ENCODE data around the gene SPANXA2.
"Not testable (repeated sequence)": the region's sequence is repeated elsewhere in the genome, so short reads cannot be mapped to it uniquely, and the experiment has no call there.

SPANXA2 gene, protein sequence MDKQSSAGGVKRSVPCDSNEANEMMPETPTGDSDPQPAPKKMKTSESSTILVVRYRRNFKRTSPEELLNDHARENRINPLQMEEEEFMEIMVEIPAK

DNA sequence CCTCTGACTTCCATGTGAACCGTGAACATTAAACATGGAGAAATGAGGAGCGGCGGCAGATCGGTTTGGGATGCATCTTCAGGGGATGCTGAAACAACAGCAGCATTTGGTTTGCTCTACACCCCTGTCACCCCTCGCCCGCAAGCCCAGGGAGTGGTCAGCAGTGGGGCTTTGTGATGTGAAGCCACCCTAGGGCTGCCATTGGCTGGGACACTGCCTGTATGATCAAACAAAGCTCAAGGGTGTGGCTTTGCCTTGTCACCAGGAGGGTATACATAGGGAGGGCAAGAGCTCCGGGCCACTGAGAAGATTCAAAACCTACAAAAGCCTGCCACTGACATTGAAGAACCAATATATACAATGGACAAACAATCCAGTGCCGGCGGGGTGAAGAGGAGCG lies at the start of gene SPANXA2:
Gene SPANXA2, plus strand, starts transcription at position 301 of the 400 bp plus-strand sequence. Its CDS starts 60 bp downstream, at position 361.
- H3K4me3 ChIP-seq (ENCODE audit: low read length); DNase-seq (ENCODE audit: low read depth): not testable (repeated sequence)

DNA sequence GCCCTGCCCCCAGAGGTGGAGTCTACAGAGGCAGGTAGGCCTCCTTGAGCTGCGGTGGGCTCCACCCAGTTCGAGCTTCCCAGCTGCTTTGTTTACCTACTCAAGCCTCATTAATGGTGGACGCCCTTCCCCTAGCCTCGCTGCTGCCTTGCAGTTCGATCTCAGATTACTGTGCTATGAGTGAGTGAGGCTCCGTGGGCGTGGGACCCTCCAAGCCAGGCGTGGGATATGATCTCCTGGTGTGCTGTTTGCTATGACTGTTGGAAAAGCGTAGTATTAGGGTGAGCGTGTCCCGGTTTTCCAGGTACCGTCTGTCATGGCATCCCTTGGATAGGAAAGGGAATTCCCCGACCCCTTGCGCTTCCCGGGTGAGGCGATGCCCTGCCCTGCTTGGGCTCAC lies 47.0 kb upstream of the SPANXA2 start:
- DNase-seq (ENCODE audit: low read depth); H3K4me3 ChIP-seq (ENCODE audit: low read length): not testable (repeated sequence)

DNA sequence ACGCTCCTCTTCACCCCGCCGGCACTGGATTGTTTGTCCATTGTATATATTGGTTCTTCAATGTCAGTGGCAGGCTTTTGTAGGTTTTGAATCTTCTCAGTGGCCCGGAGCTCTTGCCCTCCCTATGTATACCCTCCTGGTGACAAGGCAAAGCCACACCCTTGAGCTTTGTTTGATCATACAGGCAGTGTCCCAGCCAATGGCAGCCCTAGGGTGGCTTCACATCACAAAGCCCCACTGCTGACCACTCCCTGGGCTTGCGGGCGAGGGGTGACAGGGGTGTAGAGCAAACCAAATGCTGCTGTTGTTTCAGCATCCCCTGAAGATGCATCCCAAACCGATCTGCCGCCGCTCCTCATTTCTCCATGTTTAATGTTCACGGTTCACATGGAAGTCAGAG lies 4.9 kb upstream of the SPANXA2 start, which contains the start of gene SPANXA1:
Gene SPANXA1, minus strand, starts transcription at position 101 of the 400 bp plus-strand sequence. Its CDS starts 60 bp downstream, at position 41.
- not testable (repeated sequence) for H3K4me3 ChIP-seq (ENCODE audit: low read length); DNase-seq (ENCODE audit: low read depth)

DNA sequence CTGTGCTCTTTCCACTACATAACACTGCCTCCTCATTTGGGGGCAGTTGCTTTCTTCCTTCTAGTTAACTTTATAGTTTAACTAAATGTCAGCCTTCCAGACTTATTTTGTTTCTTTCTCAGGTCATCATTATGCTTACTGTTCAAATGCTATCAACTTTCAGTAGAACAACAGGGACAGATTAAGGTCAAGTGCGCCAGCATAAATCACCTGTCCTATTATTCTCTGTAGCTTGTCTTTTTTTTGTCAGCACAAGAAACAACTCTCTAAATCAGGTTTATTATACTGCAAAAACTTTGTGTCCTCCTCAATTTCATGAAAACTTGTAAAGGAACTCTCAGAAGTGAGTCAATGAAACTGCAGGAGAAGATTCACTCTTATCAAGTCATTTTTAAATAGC lies 19.6 kb downstream of the SPANXA2 start:
- H3K4me3 ChIP-seq (ENCODE audit: low read length), result no peak overlapping the region
- TF ChIP-seq, protein P1, sequence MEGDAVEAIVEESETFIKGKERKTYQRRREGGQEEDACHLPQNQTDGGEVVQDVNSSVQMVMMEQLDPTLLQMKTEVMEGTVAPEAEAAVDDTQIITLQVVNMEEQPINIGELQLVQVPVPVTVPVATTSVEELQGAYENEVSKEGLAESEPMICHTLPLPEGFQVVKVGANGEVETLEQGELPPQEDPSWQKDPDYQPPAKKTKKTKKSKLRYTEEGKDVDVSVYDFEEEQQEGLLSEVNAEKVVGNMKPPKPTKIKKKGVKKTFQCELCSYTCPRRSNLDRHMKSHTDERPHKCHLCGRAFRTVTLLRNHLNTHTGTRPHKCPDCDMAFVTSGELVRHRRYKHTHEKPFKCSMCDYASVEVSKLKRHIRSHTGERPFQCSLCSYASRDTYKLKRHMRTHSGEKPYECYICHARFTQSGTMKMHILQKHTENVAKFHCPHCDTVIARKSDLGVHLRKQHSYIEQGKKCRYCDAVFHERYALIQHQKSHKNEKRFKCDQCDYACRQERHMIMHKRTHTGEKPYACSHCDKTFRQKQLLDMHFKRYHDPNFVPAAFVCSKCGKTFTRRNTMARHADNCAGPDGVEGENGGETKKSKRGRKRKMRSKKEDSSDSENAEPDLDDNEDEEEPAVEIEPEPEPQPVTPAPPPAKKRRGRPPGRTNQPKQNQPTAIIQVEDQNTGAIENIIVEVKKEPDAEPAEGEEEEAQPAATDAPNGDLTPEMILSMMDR (IDR thresholded peaks at IDR 0.05; ENCODE audit: insufficient read depth, low read depth, low read length, missing control alignments), result no peak
- DNase-seq (ENCODE audit: low read depth), result no peak

DNA sequence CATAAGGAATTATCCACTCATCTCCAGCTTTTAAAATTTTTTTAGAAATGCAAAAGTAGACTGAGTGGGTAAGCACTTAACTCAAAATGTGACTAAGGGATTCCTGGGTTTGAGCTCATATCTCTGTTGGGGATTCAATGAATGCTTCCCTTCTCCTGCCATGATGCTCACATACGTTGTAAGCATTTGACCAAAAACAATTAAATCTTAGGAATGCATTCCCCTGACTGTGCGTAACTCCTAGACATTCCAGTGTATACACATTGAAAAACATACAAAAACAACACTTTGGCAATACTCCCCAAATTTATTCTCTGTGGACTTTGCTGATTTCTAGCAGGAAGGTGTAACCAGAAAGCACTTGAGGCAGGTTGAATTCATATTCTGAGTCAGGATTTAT lies 29.8 kb downstream of the SPANXA2 start:
- no peak for DNase-seq (ENCODE audit: low read depth)
- TF ChIP-seq, protein P1 (IDR thresholded peaks at IDR 0.05; ENCODE audit: insufficient read depth, low read depth, low read length, missing control alignments), result no peak

DNA sequence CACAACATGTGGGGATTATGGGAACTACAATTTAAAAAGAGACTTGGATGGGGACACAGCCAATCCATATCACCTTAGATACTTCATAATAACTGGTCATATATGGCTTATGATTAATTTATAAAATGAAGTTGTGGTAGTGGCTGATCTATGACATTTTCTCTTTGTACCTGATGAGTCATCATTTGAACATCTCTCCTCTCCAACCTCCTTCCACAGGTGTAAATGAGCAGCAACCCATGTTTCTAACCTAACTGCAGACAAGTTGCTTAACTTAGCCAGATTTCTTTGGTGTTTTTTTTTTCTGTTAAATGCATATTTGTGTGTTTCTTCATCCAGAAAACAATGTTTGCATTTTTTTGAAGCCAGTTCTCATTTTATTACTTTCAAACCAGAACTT lies 42.6 kb downstream of the SPANXA2 start:
- TF ChIP-seq, protein P1 (IDR thresholded peaks at IDR 0.05; ENCODE audit: insufficient read depth, low read depth, low read length, missing control alignments), result no peak
- H3K4me3 ChIP-seq (ENCODE audit: low read length), result no peak overlapping the region
- no peak for DNase-seq (ENCODE audit: low read depth)

More for the DNA sequence above, 29.8 kb downstream of the SPANXA2 start:
- no peak overlapping the region for H3K4me3 ChIP-seq (ENCODE audit: low read length)

DNA sequence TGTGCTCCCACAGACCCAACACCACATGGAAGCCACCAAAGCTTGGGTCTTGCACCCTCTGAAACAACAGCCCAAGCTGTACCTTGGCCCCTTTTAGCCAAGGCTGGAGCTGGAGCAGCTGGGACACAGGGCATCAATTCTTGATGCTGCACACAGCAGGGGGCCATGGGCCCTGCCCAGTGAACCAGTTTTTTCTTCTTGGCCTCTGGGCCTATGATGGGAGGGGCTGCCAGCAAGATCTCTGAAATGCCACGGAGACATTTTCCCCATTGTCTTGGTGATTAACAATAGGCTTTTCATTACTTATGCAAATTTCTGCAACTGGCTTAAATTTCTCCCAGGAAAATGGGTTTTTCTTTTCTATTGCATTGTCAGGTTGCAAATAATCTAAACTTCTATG lies 49.0 kb downstream of the SPANXA2 start:
- TF ChIP-seq, protein P1 (IDR thresholded peaks at IDR 0.05; ENCODE audit: insufficient read depth, low read depth, low read length, missing control alignments), result no peak
- no peak for DNase-seq (ENCODE audit: low read depth)

More for the DNA sequence above, 49.0 kb downstream of the SPANXA2 start:
- H3K4me3 ChIP-seq (ENCODE audit: low read length), result no peak overlapping the region

Measured in epithelial cell of esophagus (primary cell).